ENCODE results near the gene NUDCD3.

Gene NUDCD3

DNA sequence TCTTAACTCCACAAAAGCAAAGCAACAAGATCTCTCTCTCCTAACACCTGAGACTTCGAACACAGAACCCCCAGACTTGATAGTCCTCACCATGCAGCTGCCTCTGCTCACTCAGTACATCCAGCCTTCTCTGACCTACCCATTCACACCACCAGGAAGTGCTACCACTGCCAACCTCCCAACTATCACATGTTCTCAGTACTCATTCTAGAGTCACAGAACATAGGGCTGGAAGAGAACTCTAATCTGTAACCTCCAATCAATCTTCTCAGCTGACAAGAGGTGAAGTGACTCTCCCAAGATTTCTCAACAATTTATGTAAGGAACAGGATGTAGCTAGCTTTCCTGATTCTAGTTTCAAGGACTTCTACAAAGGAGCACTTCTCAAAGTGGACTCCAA, 3.8 kb downstream of the NUDCD3 start:
- TF ChIP-seq, protein P1, sequence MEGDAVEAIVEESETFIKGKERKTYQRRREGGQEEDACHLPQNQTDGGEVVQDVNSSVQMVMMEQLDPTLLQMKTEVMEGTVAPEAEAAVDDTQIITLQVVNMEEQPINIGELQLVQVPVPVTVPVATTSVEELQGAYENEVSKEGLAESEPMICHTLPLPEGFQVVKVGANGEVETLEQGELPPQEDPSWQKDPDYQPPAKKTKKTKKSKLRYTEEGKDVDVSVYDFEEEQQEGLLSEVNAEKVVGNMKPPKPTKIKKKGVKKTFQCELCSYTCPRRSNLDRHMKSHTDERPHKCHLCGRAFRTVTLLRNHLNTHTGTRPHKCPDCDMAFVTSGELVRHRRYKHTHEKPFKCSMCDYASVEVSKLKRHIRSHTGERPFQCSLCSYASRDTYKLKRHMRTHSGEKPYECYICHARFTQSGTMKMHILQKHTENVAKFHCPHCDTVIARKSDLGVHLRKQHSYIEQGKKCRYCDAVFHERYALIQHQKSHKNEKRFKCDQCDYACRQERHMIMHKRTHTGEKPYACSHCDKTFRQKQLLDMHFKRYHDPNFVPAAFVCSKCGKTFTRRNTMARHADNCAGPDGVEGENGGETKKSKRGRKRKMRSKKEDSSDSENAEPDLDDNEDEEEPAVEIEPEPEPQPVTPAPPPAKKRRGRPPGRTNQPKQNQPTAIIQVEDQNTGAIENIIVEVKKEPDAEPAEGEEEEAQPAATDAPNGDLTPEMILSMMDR (IDR thresholded peaks at IDR 0.05; ENCODE audit: unreplicated experiment in 3 of 3): no peak
- peak overlapping the region in 2 of 3 experiments; percentile 3 to 53 for H3K27ac Mint-ChIP-seq
- peaks cover 55% of the 10 kb centered on the region for H3K36me3 Mint-ChIP-seq (ENCODE audit: low read depth)
- H3K4me1 Mint-ChIP-seq: peaks cover 38% of the 10 kb centered on the region
- peak overlapping the region in 2 of 3 experiments; percentile 7 to 19 for H3K4me3 Mint-ChIP-seq
- H3K9me3 Mint-ChIP-seq: peaks cover 20% of the 10 kb centered on the region
- no peaks in the 10 kb centered on the region for H3K27me3 Mint-ChIP-seq (ENCODE audit: low read depth)

DNA sequence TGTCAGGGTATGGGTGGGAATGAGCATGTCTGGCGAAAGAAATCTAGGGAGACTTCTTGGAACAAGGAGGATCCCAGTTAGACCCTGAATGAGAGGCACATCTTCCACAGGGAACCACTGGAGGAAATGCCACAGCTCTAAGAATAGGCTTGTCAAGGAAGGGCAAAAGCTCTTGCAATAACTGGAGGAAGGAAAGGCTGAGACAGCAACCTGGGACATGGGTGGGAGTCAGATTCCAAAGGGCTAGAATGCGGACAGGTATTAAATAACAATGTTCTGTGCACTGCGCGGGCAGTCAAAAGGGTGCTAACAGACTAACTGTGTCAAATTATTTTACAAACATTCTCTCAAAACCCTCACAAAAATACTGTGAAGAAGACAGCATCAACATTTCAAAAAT, 4.5 kb downstream of the NUDCD3 start:
- H3K36me3 Mint-ChIP-seq (ENCODE audit: low read depth): peaks cover 62% of the 10 kb centered on the region
- TF ChIP-seq, protein P1 (IDR thresholded peaks at IDR 0.05; ENCODE audit: unreplicated experiment in 3 of 3): no peak
- no peaks in the 10 kb centered on the region for H3K27me3 Mint-ChIP-seq (ENCODE audit: low read depth)
- H3K27ac Mint-ChIP-seq: peak overlapping the region in 1 of 3 experiments; percentile 74
- peaks cover 36% of the 10 kb centered on the region for H3K4me1 Mint-ChIP-seq
- peaks cover 20% of the 10 kb centered on the region for H3K9me3 Mint-ChIP-seq
- H3K4me3 Mint-ChIP-seq: peak overlapping the region; percentile 52 to 57 (median 53)

DNA sequence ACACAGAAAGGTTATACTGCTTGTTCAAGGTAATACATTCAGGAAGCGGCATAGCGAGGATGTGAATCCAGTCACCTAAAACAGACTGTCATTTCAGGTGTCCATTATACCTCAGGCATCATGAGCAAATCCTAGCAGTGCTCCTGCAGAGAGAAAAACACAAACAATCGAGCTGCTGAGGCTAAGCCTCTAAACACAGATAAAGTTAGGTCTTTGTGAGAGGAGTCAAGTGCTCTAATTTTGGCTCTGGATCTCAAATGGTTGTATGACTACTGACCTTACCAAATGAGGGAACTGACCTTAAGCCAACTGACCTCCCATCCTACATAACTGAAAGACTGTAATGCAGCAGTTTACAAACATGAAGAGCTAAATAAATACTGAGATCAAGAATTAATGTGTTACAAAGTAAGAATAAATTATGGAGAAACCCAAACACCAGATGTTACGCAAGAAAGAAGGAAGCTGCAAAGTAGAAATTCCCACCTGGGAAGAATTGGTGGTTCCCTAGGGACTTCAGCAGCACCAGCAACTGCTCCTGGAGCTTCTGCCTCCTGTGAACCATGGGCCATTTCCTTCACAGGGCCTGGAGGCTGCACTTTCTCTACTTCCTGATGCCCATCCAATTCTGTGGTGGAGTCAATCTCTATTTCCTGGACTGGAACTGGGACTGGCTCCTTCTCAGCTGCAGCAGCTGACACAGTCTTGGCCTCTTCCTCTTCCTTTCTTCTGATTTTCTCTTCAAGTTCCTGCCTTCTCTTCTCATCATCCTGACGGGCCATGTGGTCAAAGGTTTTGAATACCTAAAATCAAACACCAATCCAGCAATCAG, 5.8 kb downstream of the NUDCD3 start:
- H3K4me3 Mint-ChIP-seq: no peak overlapping the region
- peaks cover 26% of the 10 kb centered on the region for H3K4me1 Mint-ChIP-seq
- H3K9me3 Mint-ChIP-seq: peaks cover 20% of the 10 kb centered on the region
- no peaks in the 10 kb centered on the region for H3K27me3 Mint-ChIP-seq (ENCODE audit: low read depth)
- no peak overlapping the region for H3K27ac Mint-ChIP-seq
- peaks cover 69% of the 10 kb centered on the region for H3K36me3 Mint-ChIP-seq (ENCODE audit: low read depth)
- TF ChIP-seq, protein P1 (IDR thresholded peaks at IDR 0.05; ENCODE audit: unreplicated experiment in 3 of 3): no peak

DNA sequence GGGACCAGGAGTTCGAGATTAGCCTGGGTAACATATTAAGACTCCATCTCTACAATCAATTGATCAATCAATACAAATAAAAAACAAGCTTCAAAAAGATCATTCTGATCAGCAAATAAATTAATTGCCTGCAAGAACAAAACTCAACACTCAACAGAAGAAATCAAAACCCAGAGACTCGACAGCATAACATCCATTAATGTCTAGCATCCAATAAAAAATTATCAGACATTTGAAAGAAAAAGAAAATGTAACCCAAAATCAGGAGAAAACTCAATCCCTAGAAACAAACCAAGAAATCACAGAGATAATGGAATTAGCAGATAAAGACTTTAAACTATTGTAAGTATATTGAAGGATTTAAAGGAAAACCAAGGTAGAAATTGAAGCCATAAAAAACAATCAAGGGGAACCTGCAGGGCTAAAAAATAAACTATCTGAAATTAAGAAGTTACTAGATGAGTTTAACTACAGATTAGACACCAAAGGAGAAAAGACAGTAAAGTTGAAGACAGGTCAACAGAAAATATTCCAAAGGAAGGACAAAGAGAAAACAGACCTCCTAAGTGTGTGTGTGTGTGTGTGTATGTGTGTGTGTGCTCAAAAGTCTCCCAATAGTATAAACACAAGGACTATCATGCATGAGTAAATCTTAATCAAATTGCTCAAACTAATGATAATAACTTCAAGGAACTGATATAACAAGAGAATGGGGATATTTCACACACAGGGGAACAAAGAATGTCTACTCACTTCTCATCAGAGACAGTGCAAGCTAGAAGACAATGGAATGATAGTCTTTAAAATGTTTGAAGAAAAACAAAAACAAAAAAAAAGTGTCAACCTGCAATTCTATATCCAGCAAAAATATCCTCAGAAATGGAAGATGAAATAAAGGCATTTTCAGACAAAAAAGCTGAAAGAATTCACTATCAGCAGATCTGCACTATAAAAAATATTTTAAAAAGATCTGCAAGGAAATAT, 7.7 kb downstream of the NUDCD3 start:
- no peak overlapping the region for H3K4me3 Mint-ChIP-seq
- H3K27me3 Mint-ChIP-seq (ENCODE audit: low read depth): no peaks in the 10 kb centered on the region
- peaks cover 72% of the 10 kb centered on the region for H3K36me3 Mint-ChIP-seq (ENCODE audit: low read depth)
- peaks cover 12% of the 10 kb centered on the region for H3K4me1 Mint-ChIP-seq
- no peak overlapping the region for H3K27ac Mint-ChIP-seq
- H3K9me3 Mint-ChIP-seq: peaks cover 20% of the 10 kb centered on the region
- TF ChIP-seq, protein P1 (IDR thresholded peaks at IDR 0.05; ENCODE audit: unreplicated experiment in 3 of 3): no peak

DNA sequence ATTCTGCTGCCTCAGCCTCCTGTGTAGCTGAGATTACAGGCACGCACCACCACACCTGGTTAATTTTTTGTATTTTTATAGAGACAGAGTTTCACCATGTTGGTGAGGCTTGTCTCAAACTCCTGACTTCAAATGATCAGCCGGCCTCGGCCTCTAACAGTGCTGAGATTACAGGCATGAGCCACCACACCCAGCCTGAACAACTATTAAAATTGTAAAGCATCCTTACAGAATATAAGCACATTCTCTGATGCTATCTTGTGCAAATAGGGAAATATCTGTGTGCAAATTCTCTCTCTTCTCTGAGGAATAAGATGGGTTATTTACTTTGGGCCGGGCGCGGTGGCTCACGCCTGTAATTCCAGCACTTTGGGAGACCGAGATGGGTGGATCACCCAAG, 12.5 kb downstream of the NUDCD3 start:
- H3K9me3 Mint-ChIP-seq: peaks cover 10% of the 10 kb centered on the region
- H3K27me3 Mint-ChIP-seq (ENCODE audit: low read depth): no peaks in the 10 kb centered on the region
- TF ChIP-seq, protein P1 (IDR thresholded peaks at IDR 0.05; ENCODE audit: unreplicated experiment in 3 of 3): no peak
- H3K4me3 Mint-ChIP-seq: no peak overlapping the region
- H3K4me1 Mint-ChIP-seq: peaks cover 2% of the 10 kb centered on the region
- peaks cover 77% of the 10 kb centered on the region for H3K36me3 Mint-ChIP-seq (ENCODE audit: low read depth)
- H3K27ac Mint-ChIP-seq: no peak overlapping the region

All from nephron (organoid).